Limb (tissue), 2 donors: ENCODE results near the gene ITGB6.

Experiments used
- DNase-seq, 2 donors: peaks; one replicate each; pipeline ENCODE4 v3.0.0-alpha.2; 2016; ENCODE audit errors: extremely low spot score in 2 of 2

ITGB6 gene

GRCh38 chr2:160199683-160200389 lies at the start of gene ITGB6:
TSS of gene ITGB6 (minus strand) at chr2:160200272. CDS start at chr2:160200063, 209 bp downstream.
- no peak for DNase-seq

- DNase-seq = no peak
Measured at GRCh38 chr2:160247296-160248035, 47.4 kb upstream of the ITGB6 start.

- DNase-seq = no peak
Measured at GRCh38 chr2:160246356-160246755, 46.3 kb upstream of the ITGB6 start.

GRCh38 chr2:160245614-160246155 lies 45.6 kb upstream of the ITGB6 start:
- DNase-seq = no peak

- no peak for DNase-seq
Measured at GRCh38 chr2:160242893-160243564, 43.0 kb upstream of the ITGB6 start.

- DNase-seq = peak in 1 of 2 donors; percentile 49
Measured at GRCh38 chr2:160241251-160242137, 41.4 kb upstream of the ITGB6 start.

- DNase-seq = no peak
Measured at GRCh38 chr2:160239436-160239835, 39.4 kb upstream of the ITGB6 start.

GRCh38 chr2:160238392-160238791 lies 38.3 kb upstream of the ITGB6 start:
- no peak for DNase-seq

- DNase-seq = no peak
Measured at GRCh38 chr2:160232905-160233475, 32.9 kb upstream of the ITGB6 start.

GRCh38 chr2:160229591-160229990 lies 29.5 kb upstream of the ITGB6 start:
- DNase-seq = no peak

GRCh38 chr2:160228141-160228917 lies 28.3 kb upstream of the ITGB6 start:
- no peak for DNase-seq

- no peak for DNase-seq
Measured at GRCh38 chr2:160227293-160227915, 27.3 kb upstream of the ITGB6 start.

- DNase-seq = no peak
Measured at GRCh38 chr2:160226367-160226766, 26.3 kb upstream of the ITGB6 start.

- no peak for DNase-seq
Measured at GRCh38 chr2:160225722-160226121, 25.6 kb upstream of the ITGB6 start.

GRCh38 chr2:160224507-160224906 lies 24.4 kb upstream of the ITGB6 start:
- DNase-seq = no peak

- no peak for DNase-seq
Measured at GRCh38 chr2:160224060-160224459, 24.0 kb upstream of the ITGB6 start.

GRCh38 chr2:160223560-160223959 lies 23.5 kb upstream of the ITGB6 start:
- DNase-seq = no peak

- no peak for DNase-seq
Measured at GRCh38 chr2:160222546-160223283, 22.6 kb upstream of the ITGB6 start.
